K562 treated with DMSO at 1 percent for 4 hours (cell line): ENCODE measurements around the gene ABL1. TPM values are rescaled to one million over a fixed set of nuclear protein-coding genes. Genes with fewer than 3 reads are reported as not detected.

Source experiments
- total RNA-seq: library from RNA; unstranded; fragments of 300-600 nt; gene quantifications from 2 replicates; pipeline ENCODE4 v1.2.3, GENCODE V29; 2022; ENCODE audit not compliant: insufficient read depth

ABL1 gene
- total RNA-seq = 94.1 and 121 TPM in 2 replicates

DNA sequence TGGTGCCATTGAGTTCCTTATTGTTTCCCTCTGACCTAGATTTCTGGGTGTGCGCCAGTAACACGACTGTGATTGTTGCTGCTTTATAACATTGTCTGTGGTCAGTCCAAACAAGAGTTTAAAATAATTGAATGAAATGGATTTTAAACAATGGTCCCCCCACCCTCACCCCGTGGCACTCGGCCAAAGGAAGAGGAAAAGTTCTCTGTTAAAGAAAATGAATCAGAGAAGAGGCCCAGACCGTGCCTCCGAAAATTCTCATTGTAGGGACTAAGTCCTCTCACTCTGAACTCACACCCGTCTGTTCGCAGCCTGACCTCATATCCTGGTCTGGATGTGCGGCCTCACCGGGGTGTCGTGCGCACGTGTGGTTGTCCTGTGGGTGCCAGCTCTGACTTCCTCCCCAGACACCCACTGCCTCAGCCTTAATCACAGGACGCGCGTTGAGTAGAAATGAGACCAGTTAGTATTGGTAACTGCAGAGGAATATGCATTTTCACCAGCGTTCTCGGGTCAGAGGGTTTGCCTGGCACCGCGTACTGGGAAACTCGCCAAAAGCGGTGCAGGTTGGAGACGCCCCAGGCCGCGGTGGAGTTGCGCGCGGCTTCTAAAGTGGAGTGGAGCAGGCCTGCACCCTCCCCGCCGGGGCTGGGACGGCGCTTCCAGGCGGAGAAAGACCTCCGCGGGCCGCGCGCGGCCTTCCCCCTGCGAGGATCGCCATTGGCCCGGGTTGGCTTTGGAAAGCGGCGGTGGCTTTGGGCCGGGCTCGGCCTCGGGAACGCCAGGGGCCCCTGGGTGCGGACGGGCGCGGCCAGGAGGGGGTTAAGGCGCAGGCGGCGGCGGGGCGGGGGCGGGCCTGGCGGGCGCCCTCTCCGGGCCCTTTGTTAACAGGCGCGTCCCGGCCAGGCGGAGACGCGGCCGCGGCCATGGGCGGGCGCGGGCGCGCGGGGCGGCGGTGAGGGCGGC is at the start of gene ABL1:
Gene ABL1 (plus strand): TSS at position 884 of the 966 bp plus-strand sequence. CDS start 193 bp downstream, outside the sequence.

DNA sequence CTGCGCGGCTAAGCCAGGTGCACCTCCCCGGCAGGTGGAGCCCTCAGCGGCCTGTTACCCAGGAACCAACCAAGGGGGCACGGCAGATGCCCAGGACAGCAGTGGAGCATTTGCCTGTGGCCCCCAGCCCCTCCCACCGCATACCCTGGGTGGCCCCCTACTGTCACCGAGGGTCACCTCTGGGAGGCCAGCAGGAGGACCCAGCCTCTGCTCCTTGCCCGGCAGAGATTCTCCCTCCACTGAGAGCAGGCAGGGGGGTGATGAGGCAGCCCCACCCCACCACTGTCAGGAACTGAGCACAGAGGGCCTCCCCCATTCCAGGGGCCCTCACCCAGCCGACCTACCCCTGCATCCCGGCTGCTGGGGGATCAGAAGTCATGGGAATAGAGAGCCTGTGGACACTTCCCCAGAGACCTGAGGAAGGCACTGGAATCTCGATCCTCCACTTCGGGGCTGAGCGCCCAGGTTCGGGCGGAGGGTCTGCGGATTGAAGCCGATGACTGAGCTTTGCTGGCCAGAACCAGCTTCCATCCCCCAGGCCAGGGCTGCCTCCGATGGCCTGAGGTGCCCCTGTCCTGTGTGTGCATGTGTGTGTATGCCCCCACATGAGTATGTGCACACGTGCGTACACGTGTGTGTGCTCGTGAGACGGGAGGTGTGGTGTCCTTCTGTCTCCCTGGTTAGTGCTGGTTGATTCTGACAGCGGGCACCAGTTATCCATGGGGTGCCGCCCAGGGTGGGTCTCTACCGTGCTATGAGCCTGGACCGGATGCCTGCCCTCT is 61.4 kb downstream of the ABL1 start, which contains the start of gene QRFP:
Gene QRFP (minus strand): TSS at position 580 of the 782 bp plus-strand sequence. CDS start 2,974 bp downstream, outside the sequence.

Other genes with a start within 250 kb of the ABL1 start
- gene PRDM12, start 170.7 kb upstream of the ABL1 start, total RNA-seq = 0.33 TPM in 1 of 2 replicates, not detected in the other
- 16.4 and 16.6 TPM in 2 replicates for gene EXOSC2, start 141.5 kb upstream of the ABL1 start, total RNA-seq
- 1.1 and 3.6 TPM in 2 replicates for gene QRFP, start 61.6 kb downstream of the ABL1 start, total RNA-seq
- gene FIBCD1, start 104.0 kb downstream of the ABL1 start, total RNA-seq = 0.24 TPM in 1 of 2 replicates, not detected in the other
- gene LAMC3, start 173.9 kb downstream of the ABL1 start, total RNA-seq = not detected in 2 replicates